ENCODE results near the gene HS2ST1.

HS2ST1 gene

DNA sequence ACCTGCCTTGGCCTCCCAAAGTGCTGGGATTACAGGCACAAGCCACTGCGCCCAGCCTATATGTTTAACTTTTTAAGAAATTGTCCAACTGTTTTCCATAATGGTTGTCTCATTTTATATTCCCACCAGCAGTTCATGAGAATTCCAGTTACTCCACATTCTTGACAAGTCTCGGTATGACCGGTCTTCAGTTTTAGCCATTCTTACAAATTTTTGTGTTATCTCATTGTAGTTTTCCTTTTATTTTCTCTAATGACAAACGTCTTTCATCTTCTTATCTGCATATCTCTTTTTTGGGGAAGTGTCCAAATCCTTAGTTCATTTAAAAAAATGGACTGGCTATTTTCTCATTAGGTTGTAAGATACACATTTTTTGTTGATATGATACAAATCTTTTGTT is 132.5 kb downstream of the HS2ST1 start:
- H3K9me3 Mint-ChIP-seq, result peaks cover 6% of the 10 kb centered on the region
- no peak overlapping the region for H3K4me3 Mint-ChIP-seq
- H3K27ac Mint-ChIP-seq, result no peak overlapping the region
- H3K27me3 Mint-ChIP-seq (ENCODE audit: low read depth), result no peaks in the 10 kb centered on the region
- TF ChIP-seq, protein P1, sequence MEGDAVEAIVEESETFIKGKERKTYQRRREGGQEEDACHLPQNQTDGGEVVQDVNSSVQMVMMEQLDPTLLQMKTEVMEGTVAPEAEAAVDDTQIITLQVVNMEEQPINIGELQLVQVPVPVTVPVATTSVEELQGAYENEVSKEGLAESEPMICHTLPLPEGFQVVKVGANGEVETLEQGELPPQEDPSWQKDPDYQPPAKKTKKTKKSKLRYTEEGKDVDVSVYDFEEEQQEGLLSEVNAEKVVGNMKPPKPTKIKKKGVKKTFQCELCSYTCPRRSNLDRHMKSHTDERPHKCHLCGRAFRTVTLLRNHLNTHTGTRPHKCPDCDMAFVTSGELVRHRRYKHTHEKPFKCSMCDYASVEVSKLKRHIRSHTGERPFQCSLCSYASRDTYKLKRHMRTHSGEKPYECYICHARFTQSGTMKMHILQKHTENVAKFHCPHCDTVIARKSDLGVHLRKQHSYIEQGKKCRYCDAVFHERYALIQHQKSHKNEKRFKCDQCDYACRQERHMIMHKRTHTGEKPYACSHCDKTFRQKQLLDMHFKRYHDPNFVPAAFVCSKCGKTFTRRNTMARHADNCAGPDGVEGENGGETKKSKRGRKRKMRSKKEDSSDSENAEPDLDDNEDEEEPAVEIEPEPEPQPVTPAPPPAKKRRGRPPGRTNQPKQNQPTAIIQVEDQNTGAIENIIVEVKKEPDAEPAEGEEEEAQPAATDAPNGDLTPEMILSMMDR (IDR thresholded peaks at IDR 0.05; ENCODE audit: unreplicated experiment in 3 of 3), result no peak
- peaks cover 11% of the 10 kb centered on the region for H3K4me1 Mint-ChIP-seq
- H3K36me3 Mint-ChIP-seq (ENCODE audit: low read depth), result peaks cover 8% of the 10 kb centered on the region

- Mint-ChIP-seq H3K36me3 (ENCODE audit: low read depth) (peaks cover 8% of the 10 kb centered on the region), H3K4me3 (no peak overlapping the region), H3K9me3 (peaks cover 6% of the 10 kb centered on the region), H3K27me3 (ENCODE audit: low read depth) (no peaks in the 10 kb centered on the region), H3K27ac (no peak overlapping the region), H3K4me1 (peaks cover 6% of the 10 kb centered on the region)
- TF ChIP-seq, protein P1 (IDR thresholded peaks at IDR 0.05; ENCODE audit: unreplicated experiment in 3 of 3), result no peak
These were observed 133.8 kb downstream of the HS2ST1 start for GRCh38 chr1:87048237-87048636.

GRCh38 chr1:87051965-87052364 is 137.5 kb downstream of the HS2ST1 start:
- peaks cover 6% of the 10 kb centered on the region for H3K36me3 Mint-ChIP-seq (ENCODE audit: low read depth)
- peaks cover 3% of the 10 kb centered on the region for H3K9me3 Mint-ChIP-seq
- H3K4me3 Mint-ChIP-seq, result no peak overlapping the region
- H3K4me1 Mint-ChIP-seq, result peaks cover 19% of the 10 kb centered on the region
- TF ChIP-seq, protein P1 (IDR thresholded peaks at IDR 0.05; ENCODE audit: unreplicated experiment in 3 of 3), result no peak
- no peak overlapping the region for H3K27ac Mint-ChIP-seq
- no peaks in the 10 kb centered on the region for H3K27me3 Mint-ChIP-seq (ENCODE audit: low read depth)

- Mint-ChIP-seq H3K27ac (no peak overlapping the region), H3K36me3 (ENCODE audit: low read depth) (peaks cover 3% of the 10 kb centered on the region), H3K4me1 (peaks cover 19% of the 10 kb centered on the region), H3K4me3 (no peak overlapping the region), H3K9me3 (peaks cover 3% of the 10 kb centered on the region), H3K27me3 (ENCODE audit: low read depth) (no peaks in the 10 kb centered on the region)
- TF ChIP-seq, protein P1 (IDR thresholded peaks at IDR 0.05; ENCODE audit: unreplicated experiment in 3 of 3), result no peak
These were observed 138.0 kb downstream of the HS2ST1 start for GRCh38 chr1:87052400-87052799.

GRCh38 chr1:87052961-87053360 is 138.5 kb downstream of the HS2ST1 start:
- Mint-ChIP-seq H3K36me3 (ENCODE audit: low read depth) (peaks cover 3% of the 10 kb centered on the region), H3K4me1 (peaks cover 22% of the 10 kb centered on the region), H3K9me3 (peaks cover 3% of the 10 kb centered on the region), H3K4me3 (no peak overlapping the region), H3K27me3 (ENCODE audit: low read depth) (no peaks in the 10 kb centered on the region), H3K27ac (no peak overlapping the region)
- TF ChIP-seq, protein P1 (IDR thresholded peaks at IDR 0.05; ENCODE audit: unreplicated experiment in 3 of 3), result no peak

DNA sequence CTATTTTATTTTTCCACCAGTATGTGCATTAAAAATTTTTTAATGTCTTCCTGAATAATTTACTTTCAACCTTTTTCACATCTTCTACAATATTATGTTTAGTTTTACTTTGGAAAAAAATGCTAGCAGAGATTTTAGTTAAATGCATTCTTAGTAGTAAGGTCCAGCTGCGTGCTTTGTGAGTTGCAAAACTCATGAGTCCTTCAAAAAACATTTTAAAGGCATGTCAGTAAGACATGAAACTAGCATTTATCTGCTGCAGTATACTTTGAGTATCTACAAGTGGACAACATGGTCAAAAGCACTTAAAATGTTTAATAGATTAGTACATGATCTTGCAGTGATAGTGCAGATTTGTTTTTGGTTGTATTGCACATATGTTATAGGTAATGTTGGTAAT is 139.0 kb downstream of the HS2ST1 start:
- Mint-ChIP-seq H3K36me3 (ENCODE audit: low read depth) (no peaks in the 10 kb centered on the region), H3K4me3 (no peak overlapping the region), H3K27ac (no peak overlapping the region), H3K27me3 (ENCODE audit: low read depth) (no peaks in the 10 kb centered on the region), H3K9me3 (peaks cover 3% of the 10 kb centered on the region), H3K4me1 (peaks cover 27% of the 10 kb centered on the region)
- TF ChIP-seq, protein P1 (IDR thresholded peaks at IDR 0.05; ENCODE audit: unreplicated experiment in 3 of 3), result no peak
